Mesothelial cell of epicardium (in vitro differentiated cells): ENCODE measurements around the gene FGF23. TPM values are rescaled to one million over a fixed set of nuclear protein-coding genes. Genes with fewer than 3 reads are reported as not detected.

Source experiments
- DNase-seq, 2 experiments: peaks; one replicate each; pipeline ENCODE4 v3.0.0; 2021; ENCODE audit warnings: low spot score in 2 of 2; ENCODE audit not compliant: unreplicated experiment in 2 of 2
- H3K27ac Mint-ChIP-seq: 2 replicates; pipeline ENCODE4 v1.8.0; 2021; ENCODE audit warnings: mixed read lengths
- H3K27me3 Mint-ChIP-seq: 2 replicates; pipeline ENCODE4 v1.8.0; 2021; ENCODE audit warnings: low read depth, mixed read lengths
- H3K36me3 Mint-ChIP-seq: 2 replicates; pipeline ENCODE4 v1.8.0; 2021; ENCODE audit warnings: mixed read lengths
- H3K4me1 Mint-ChIP-seq: 2 replicates; pipeline ENCODE4 v1.8.0; 2021; ENCODE audit warnings: mixed read lengths
- H3K4me3 Mint-ChIP-seq: 2 replicates; pipeline ENCODE4 v1.8.0; 2021; ENCODE audit warnings: mild to moderate bottlenecking, moderate library complexity, mixed read lengths
- H3K9me3 Mint-ChIP-seq: 2 replicates; pipeline ENCODE4 v1.8.0; 2021; ENCODE audit warnings: mixed read lengths
- total RNA-seq: library from RNA; stranded (reverse); gene quantifications from 3 replicates; pipeline ENCODE4 v1.2.1, GENCODE V29; 2021
- TF ChIP-seq, protein P1 (sequence below): fragments of 200-600 bp; sonication (generic); IDR thresholded peaks from one replicate; pipeline ENCODE4 v1.5.0; 2021; ENCODE audit warnings: antibody characterized with exemption; ENCODE audit not compliant: unreplicated experiment

The FGF23 gene
- total RNA-seq, 1 donor from 2014 or later = not detected

DNA sequence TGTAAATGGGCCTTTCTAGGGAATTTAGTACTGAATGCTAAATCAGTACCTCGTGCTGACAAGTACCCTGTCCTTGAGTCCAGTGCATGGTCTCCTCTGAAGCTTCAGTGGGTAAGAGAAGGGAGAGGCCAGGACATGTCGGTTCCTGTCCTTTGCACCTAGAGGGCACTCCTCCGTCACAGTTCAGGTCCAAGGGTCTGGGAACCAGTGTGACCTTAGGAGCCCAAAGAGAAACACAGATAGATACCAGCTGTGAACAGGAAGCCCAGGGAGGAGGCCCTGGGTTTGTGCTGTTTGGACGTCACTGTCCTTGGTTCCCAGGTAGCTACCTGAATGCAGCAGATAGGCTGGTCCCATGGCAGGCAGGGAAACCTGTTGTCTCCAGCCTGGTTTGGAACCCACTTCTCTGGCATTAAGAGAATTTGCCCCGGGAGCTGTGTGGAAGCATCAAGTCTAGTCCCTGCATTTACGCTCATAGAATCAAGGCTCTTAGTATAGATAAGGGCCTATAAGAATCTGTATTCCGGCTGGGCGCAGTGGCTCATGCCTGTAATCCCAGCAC, 3.9 kb upstream of the FGF23 start:
- H3K4me1 Mint-ChIP-seq = peaks cover 2% of the 10 kb centered on the region
- no peaks in the 10 kb centered on the region for H3K9me3 Mint-ChIP-seq
- TF ChIP-seq, protein P1, sequence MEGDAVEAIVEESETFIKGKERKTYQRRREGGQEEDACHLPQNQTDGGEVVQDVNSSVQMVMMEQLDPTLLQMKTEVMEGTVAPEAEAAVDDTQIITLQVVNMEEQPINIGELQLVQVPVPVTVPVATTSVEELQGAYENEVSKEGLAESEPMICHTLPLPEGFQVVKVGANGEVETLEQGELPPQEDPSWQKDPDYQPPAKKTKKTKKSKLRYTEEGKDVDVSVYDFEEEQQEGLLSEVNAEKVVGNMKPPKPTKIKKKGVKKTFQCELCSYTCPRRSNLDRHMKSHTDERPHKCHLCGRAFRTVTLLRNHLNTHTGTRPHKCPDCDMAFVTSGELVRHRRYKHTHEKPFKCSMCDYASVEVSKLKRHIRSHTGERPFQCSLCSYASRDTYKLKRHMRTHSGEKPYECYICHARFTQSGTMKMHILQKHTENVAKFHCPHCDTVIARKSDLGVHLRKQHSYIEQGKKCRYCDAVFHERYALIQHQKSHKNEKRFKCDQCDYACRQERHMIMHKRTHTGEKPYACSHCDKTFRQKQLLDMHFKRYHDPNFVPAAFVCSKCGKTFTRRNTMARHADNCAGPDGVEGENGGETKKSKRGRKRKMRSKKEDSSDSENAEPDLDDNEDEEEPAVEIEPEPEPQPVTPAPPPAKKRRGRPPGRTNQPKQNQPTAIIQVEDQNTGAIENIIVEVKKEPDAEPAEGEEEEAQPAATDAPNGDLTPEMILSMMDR = no peak
- no peak for DNase-seq
- no peak overlapping the region for H3K27ac Mint-ChIP-seq
- H3K27me3 Mint-ChIP-seq = peaks cover 17% of the 10 kb centered on the region
- H3K36me3 Mint-ChIP-seq = no peaks in the 10 kb centered on the region
- H3K4me3 Mint-ChIP-seq = no peak overlapping the region

DNA sequence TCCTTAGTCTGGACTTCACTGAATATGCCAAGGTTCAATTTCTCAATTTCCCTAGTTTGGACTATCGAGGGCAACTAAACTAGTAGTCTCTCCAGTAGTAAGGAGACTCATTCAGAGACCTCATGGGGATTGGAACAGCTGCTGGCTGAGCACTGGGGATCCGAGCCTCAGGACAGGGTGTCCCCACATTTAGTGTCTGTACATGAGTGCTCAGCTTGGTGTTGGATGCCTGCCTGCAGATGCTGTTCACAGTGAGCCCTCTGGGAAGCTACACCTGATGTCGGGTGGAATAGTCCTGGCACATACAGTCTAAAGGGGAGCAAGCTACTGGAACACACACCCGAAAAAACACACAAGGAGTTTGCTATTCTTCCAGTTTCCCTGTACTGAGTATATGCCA, 820 bp upstream of the FGF23 start:
- Mint-ChIP-seq H3K4me1 (peaks cover 2% of the 10 kb centered on the region), H3K9me3 (no peaks in the 10 kb centered on the region), H3K4me3 (no peak overlapping the region), H3K27ac (no peak overlapping the region), H3K27me3 (peaks cover 21% of the 10 kb centered on the region), H3K36me3 (no peaks in the 10 kb centered on the region)
- TF ChIP-seq, protein P1 = no peak
- DNase-seq = no peak

DNA sequence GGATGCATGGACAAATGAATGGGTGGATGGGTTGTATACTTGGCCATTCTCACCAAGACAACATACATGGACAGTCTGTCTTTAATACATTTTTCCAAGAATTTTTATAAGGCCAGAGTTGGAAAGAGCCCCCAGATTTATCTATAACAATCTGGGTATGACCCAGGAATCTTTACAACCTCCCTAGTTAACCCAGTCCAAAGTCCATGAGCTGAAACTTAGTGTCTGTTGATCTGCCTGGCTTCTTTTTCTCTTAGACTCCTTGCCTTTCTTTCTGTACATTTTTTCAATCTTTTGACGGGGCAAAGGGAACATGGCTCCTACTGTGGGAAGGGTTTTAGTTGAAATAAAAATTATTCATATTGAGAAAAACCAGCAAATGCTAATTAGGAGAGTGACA, 740 bp downstream of the FGF23 start:
- peaks cover 2% of the 10 kb centered on the region for H3K4me1 Mint-ChIP-seq
- no peak for DNase-seq
- H3K27ac Mint-ChIP-seq = no peak overlapping the region
- peaks cover 32% of the 10 kb centered on the region for H3K27me3 Mint-ChIP-seq
- TF ChIP-seq, protein P1 = no peak
- no peak overlapping the region for H3K4me3 Mint-ChIP-seq
- no peaks in the 10 kb centered on the region for H3K36me3 Mint-ChIP-seq
- no peaks in the 10 kb centered on the region for H3K9me3 Mint-ChIP-seq

DNA sequence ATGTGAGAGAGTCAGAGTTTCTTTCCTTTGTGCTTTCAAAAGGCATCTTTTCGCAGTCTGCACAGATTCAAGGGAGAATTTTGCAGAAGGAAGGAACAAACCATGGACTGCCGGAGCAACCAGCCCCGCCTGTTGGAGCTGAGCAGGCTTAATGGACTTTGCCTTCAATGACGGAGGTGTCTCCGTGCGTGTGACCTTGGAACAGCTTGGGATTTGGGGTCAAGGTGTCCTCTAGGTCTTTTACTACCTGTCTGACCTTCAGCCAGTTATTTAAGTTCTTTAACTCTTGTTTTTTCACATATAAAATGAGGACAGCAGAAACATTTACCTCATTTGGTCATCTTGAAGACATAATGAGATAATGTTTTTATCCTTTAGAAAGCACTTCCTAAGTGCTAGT, 4.1 kb downstream of the FGF23 start:
- TF ChIP-seq, protein P1 = no peak
- H3K9me3 Mint-ChIP-seq = no peaks in the 10 kb centered on the region
- peaks cover 35% of the 10 kb centered on the region for H3K27me3 Mint-ChIP-seq
- no peak overlapping the region for H3K4me3 Mint-ChIP-seq
- H3K4me1 Mint-ChIP-seq = peaks cover 2% of the 10 kb centered on the region
- DNase-seq = no peak
- H3K36me3 Mint-ChIP-seq = no peaks in the 10 kb centered on the region
- no peak overlapping the region for H3K27ac Mint-ChIP-seq

DNA sequence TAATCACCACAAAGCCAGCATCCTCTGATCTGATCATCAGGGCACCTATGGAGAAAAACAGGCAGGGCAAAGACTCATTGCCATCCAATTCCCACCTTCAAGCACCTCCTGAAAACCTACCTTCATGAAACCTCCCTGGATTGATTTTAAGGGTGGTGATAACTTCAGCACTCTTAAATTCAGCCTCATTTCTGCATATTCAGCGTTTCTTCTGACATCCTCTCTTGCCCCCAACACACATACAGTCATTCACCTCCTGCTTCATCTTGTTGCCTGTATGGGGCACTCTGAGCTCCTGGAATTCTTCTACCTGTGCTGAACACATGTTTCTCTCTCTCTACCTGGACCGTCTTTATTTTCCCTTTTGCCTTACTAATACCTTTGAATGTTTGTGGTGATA, 6.9 kb downstream of the FGF23 start:
- peaks cover 44% of the 10 kb centered on the region for H3K27me3 Mint-ChIP-seq
- DNase-seq = no peak
- TF ChIP-seq, protein P1 = no peak
- no peak overlapping the region for H3K4me3 Mint-ChIP-seq
- no peaks in the 10 kb centered on the region for H3K4me1 Mint-ChIP-seq
- no peaks in the 10 kb centered on the region for H3K9me3 Mint-ChIP-seq
- no peaks in the 10 kb centered on the region for H3K36me3 Mint-ChIP-seq
- no peak overlapping the region for H3K27ac Mint-ChIP-seq

DNA sequence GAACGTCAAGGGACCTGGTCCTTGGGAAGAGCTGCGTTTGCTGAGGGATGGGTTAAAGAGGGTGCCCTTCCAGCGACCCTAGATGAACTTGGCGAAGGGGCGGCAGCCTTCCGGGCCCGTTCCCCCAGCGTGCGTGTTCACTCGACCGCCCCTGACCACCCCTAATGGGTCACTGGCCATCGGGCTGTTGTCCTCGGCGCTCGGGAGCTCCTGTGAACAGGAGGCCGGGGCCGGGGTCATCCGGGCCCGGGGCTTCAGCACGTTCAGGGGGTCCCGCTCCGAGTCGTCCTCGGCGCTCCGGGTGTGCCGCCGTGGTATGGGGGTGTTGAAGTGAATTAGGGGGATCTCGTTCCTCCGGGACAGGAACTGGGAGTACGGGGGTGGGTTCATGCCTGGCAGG, 9.2 kb downstream of the FGF23 start:
- H3K27ac Mint-ChIP-seq = no peak overlapping the region
- no peaks in the 10 kb centered on the region for H3K36me3 Mint-ChIP-seq
- TF ChIP-seq, protein P1 = no peak
- DNase-seq = no peak
- no peak overlapping the region for H3K4me3 Mint-ChIP-seq
- peaks cover 55% of the 10 kb centered on the region for H3K27me3 Mint-ChIP-seq
- no peaks in the 10 kb centered on the region for H3K9me3 Mint-ChIP-seq
- no peaks in the 10 kb centered on the region for H3K4me1 Mint-ChIP-seq
